CD4-positive, alpha-beta T cell treated with Interleukin-6 for 4 hours (primary cell): ENCODE results near the gene CBX8.

Experiments used
- DNase-seq: peaks from one replicate; pipeline ENCODE4 v3.0.0-alpha.2; 2020; ENCODE audit warnings: mixed read lengths

The CBX8 gene

GRCh38 chr17:79834565-79835469 lies 37.9 kb upstream of the CBX8 start:
- peak; percentile 48 for DNase-seq

GRCh38 chr17:79833744-79834564 lies 37.1 kb upstream of the CBX8 start:
- no peak for DNase-seq

- no peak for DNase-seq
Observed at GRCh38 chr17:79833110-79833450, 36.2 kb upstream of the CBX8 start.

GRCh38 chr17:79832218-79833109 lies 35.6 kb upstream of the CBX8 start:
- no peak for DNase-seq

GRCh38 chr17:79831265-79832217 lies 34.7 kb upstream of the CBX8 start:
- DNase-seq = no peak

GRCh38 chr17:79830763-79831264 lies 33.9 kb upstream of the CBX8 start:
- DNase-seq = no peak

- no peak for DNase-seq
Observed at GRCh38 chr17:79830303-79830702, 33.4 kb upstream of the CBX8 start.

GRCh38 chr17:79829457-79829856 lies 32.6 kb upstream of the CBX8 start:
- no peak for DNase-seq

- DNase-seq = no peak
Observed at GRCh38 chr17:79829004-79829403, 32.1 kb upstream of the CBX8 start.

GRCh38 chr17:79826841-79827578 lies 30.1 kb upstream of the CBX8 start:
- no peak for DNase-seq

- no peak for DNase-seq
Observed at GRCh38 chr17:79826204-79826680, 29.4 kb upstream of the CBX8 start.

GRCh38 chr17:79825580-79825921 lies 28.7 kb upstream of the CBX8 start:
- DNase-seq = no peak

- no peak for DNase-seq
Observed at GRCh38 chr17:79824893-79825579, 28.2 kb upstream of the CBX8 start.

- no peak for DNase-seq
Observed at GRCh38 chr17:79824234-79824633, 27.4 kb upstream of the CBX8 start.

- DNase-seq = no peak
Observed at GRCh38 chr17:79822583-79823124, 25.8 kb upstream of the CBX8 start.

GRCh38 chr17:79821331-79822095 lies 24.6 kb upstream of the CBX8 start:
- no peak for DNase-seq

GRCh38 chr17:79820959-79821330 lies 24.1 kb upstream of the CBX8 start:
- DNase-seq = no peak

- no peak for DNase-seq
Observed at GRCh38 chr17:79819534-79820276, 22.8 kb upstream of the CBX8 start.
